Stimulated activated effector memory CD8-positive, alpha-beta T cell treated with anti-CD3 and anti-CD28 coated beads, Interleukin-12 subunit alpha, Interleukin-12 subunit beta, amount 100 ng/mL, for 72 hours (primary cell): ENCODE data around the gene SCAF1.

Experiments
- ATAC-seq: fragments of 150-1000 bp; cut with Tn5 transposase; 2 replicates; pipeline ENCODE4 v1.10.0; 2021
- DNase-seq, 2 donors: peaks; one replicate each; pipeline ENCODE4 v3.0.0; 2021 to 2022; ENCODE audit warnings: low spot score in 2 of 2
- H3K27ac Mint-ChIP-seq: one replicate; pipeline ENCODE4 v1.8.0; 2022; ENCODE audit warnings: mild to moderate bottlenecking, mixed read lengths
- H3K36me3 Mint-ChIP-seq: one replicate; pipeline ENCODE4 v1.8.0; 2022; ENCODE audit warnings: mild to moderate bottlenecking, mixed read lengths
- H3K4me1 Mint-ChIP-seq: one replicate; pipeline ENCODE4 v1.8.0; 2022; ENCODE audit warnings: mixed read lengths
- H3K4me3 Mint-ChIP-seq: one replicate; pipeline ENCODE4 v1.8.0; 2022; ENCODE audit warnings: mild to moderate bottlenecking, mixed read lengths
- H3K9me3 Mint-ChIP-seq: one replicate; pipeline ENCODE4 v1.8.0; 2022; ENCODE audit warnings: mixed read lengths

The SCAF1 gene

DNA sequence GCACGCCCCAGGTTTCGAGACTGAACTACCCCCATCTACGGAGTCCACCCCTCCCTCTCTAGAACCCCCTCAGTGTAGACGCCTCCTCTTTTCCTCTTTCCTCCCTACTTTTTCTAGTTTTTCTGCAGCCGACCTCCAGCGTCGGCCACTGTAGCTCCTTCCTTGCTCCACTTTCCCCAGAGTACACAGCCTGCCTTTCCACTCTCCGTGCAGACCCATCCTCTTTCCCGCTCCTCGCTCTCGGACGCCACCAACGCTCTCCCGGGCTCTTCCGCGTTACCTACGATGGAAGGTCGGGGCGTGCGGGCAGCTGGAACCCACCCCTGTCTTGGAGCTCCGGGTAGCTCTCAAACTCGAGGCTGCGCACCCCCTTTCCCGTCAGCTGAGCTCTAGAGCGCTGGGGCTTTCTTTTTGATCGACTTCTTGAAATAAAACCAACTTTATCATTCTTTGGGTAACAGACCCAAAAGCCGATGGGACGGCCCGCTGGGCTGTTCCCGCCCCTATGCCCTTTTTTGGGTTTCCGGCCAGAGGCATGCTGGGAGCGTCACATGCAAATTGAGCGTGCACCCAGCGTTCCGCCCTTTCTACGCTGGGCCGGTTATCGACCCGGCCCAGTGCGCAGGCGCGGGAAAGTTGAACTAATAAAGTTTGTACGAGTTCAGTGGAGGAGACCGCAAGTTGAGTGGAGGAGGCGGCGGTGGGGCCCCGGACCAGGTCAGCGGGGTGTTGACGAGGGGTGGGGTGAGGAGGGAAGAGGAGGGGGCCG is 23.5 kb downstream of the SCAF1 start, which contains the start of the genes BCL2L12 and IRF3:
TSS of gene BCL2L12 (plus strand) at position 583 of the 769 bp plus-strand sequence. CDS start 760 bp downstream, outside the sequence.
TSS of gene IRF3 (minus strand) at position 507 of the 769 bp plus-strand sequence. CDS start 1,019 bp downstream, outside the sequence.
- H3K4me1 Mint-ChIP-seq = peaks cover 53% of the 10 kb centered on the region
- peak within 1 kb of the TSS; percentile 97 for H3K27ac Mint-ChIP-seq
- peak within 1 kb of the TSS; percentile 99 for H3K4me3 Mint-ChIP-seq
- DNase-seq = peak; percentile 94 to 98
- no peaks in the 10 kb centered on the region for H3K9me3 Mint-ChIP-seq
- peak; percentile 90 for ATAC-seq
- H3K36me3 Mint-ChIP-seq = peaks cover 59% of the 10 kb centered on the region

DNA sequence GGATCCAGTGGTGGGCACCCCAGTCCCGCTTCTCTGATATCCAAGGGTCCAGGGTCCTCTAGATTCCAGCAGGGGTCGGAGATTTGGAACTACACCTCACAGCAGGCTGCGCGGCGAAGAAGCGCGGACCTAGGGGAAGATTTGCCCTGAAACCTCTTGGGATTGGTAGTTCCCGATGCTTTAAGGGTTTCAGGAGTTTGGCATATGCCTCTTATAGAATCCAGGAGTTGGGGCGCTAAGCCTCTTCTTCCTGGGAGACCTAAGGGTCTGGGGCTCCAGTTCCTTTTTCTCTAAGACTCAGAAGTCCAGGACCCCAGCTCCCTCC is 24.1 kb downstream of the SCAF1 start:
- no peaks in the 10 kb centered on the region for H3K9me3 Mint-ChIP-seq
- ATAC-seq (no peak), DNase-seq (no peak)
- H3K4me3 Mint-ChIP-seq = peak overlapping the region; percentile 99
- H3K27ac Mint-ChIP-seq = peak overlapping the region; percentile 97
- H3K4me1 Mint-ChIP-seq = peaks cover 53% of the 10 kb centered on the region
- peaks cover 55% of the 10 kb centered on the region for H3K36me3 Mint-ChIP-seq

DNA sequence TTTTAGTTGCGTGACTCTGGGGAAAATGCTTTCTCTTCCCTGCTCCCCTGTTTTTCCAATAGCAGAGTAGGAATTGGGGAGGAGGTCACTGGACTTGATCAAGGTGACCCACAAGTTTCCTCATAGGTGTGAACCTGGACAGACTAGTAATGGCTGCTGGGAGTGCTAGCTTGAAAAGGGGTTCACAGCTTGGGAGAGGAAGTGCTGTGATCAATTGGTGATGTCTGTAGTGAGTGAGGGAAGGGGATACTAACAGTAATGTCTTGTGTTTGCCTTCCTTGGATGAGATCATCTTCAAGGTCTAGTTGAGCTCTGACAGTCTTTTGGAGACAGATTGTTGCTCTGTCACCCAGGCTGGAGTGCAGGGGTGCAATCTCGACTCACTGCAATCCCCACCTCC is 25.5 kb downstream of the SCAF1 start:
- H3K27ac Mint-ChIP-seq = peak overlapping the region; percentile 97
- ATAC-seq (no peak), DNase-seq (no peak)
- peak overlapping the region; percentile 99 for H3K4me3 Mint-ChIP-seq
- H3K4me1 Mint-ChIP-seq = peaks cover 57% of the 10 kb centered on the region
- no peaks in the 10 kb centered on the region for H3K9me3 Mint-ChIP-seq
- peaks cover 49% of the 10 kb centered on the region for H3K36me3 Mint-ChIP-seq

DNA sequence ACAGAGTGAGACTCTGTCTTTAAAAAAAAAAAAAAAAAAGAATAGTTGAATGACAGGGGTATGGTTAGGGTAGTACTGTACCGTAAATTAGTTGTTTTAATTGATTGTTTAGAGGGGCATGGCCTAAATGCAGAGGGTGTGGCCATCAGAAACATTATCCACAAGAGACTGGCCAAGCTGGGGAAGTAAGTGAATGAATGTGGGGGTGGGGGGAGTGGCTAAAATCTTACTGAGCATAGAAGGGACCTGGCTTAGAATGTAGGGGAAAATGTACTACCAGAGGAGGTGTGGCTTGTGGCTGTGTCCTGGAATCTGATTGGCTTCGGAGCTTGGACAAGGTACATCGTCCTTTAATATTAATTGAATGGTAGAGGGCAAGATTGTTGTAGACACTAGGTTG is 27.5 kb downstream of the SCAF1 start:
- ATAC-seq (no peak), DNase-seq (no peak)
- Mint-ChIP-seq H3K27ac (no peak overlapping the region), H3K36me3 (peaks cover 33% of the 10 kb centered on the region), H3K4me3 (no peak overlapping the region), H3K9me3 (no peaks in the 10 kb centered on the region), H3K4me1 (peaks cover 45% of the 10 kb centered on the region)

DNA sequence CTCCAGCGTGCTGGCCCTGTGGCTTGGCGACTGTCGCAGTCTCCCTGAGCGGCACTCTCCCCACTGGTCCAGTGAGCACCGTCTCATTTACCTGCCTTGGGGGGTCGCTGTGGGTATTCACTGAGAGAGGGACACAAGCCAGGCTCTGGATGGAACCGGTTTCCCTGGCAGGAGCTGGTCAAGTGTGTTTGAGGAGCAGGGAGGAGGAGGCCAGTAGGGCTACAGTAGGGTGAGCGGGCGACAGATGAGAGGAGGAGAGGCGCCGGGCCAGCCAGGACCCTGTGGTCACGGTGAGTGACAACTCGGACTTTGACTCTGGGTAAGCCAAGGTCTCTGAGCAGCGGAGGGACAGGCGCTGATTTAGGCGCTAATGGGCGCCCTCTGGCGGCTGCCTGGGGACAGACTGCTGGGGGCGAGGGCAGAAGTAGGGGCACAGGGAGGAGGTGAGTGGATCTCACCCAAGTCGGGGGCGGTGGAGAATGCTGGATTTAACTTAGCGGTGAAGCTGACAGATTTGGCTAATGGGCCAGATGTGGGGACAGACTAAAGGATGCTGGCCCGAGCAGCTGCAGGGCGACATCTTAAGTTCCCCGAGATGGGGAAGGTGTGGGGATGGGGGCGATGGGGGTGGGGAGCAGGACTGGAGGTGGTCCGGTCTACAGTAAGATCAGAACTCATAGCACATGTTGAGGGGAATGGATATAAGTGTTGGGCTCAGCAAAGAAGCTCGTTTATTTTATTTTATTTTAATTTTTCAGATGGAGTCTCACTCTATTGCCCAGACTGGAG is 30.3 kb downstream of the SCAF1 start:
- H3K27ac Mint-ChIP-seq = peak overlapping the region; percentile 68
- no peaks in the 10 kb centered on the region for H3K9me3 Mint-ChIP-seq
- peak; percentile 76 to 89 for DNase-seq
- ATAC-seq = peak; percentile 25
- peaks cover 28% of the 10 kb centered on the region for H3K4me1 Mint-ChIP-seq
- H3K36me3 Mint-ChIP-seq = peaks cover 33% of the 10 kb centered on the region
- no peak overlapping the region for H3K4me3 Mint-ChIP-seq

DNA sequence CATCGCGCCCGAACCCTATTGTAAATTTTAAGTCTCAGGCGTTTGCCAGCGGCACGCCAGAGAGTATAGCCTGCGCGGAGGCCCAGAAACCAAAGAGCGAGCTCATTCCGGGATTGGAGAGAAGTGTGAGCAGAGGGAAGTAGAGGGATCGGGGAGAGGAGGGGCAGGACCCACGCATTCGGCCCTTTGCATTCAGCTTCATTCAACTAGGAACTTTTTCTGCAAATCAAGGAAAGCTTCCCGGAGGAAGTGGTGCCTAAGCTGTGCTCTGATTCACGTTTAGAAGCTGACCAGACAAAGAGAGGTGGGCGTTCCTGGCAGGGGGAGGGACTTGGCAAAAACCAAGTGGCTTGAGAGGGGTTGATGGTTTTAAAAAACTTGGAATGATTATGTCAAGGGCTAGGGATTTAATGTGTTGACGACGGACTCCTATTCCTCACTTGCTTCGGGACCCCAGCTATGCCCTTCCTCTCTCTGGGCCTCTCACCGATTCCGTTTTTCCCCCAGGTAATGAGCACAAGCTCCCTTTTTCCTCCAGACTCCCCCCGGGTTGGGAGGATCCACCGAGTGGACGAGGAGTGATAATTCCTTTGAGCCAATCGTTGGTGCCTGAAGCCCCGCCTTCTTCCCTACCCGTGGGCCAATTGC is 34.3 kb downstream of the SCAF1 start:
- Mint-ChIP-seq H3K9me3 (no peaks in the 10 kb centered on the region), H3K4me1 (peaks cover 61% of the 10 kb centered on the region), H3K36me3 (peaks cover 57% of the 10 kb centered on the region), H3K27ac (peak overlapping the region; percentile 99), H3K4me3 (peak overlapping the region; percentile 93)
- DNase-seq (no peak), ATAC-seq (peak; percentile 14)

DNA sequence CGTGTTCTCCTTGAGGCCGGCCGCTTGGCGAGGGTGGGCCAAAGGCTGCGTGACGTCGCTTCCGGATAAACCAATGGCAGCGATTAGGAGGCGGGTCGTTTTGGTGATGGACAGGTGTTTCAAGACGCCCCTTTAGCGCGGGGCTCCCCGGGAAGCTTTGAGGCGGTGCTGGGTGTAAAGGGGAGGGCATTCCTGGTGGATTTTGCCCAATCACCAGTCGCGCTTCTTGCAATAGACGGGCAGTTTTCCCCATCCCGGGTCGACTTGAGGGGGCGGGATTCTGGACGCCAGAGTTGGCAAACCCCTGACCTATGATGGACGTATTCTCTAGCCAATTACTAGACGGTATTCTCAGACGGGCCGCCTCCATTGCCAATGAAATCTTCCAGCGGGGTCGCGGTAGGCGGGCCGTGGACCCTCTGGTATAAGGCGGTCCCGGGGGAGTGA is 34.8 kb downstream of the SCAF1 start:
- ATAC-seq (peak; percentile 87), DNase-seq (peak; percentile 92 to 99)
- peak overlapping the region; percentile 99 for H3K27ac Mint-ChIP-seq
- H3K4me3 Mint-ChIP-seq = peak overlapping the region; percentile 93
- H3K9me3 Mint-ChIP-seq = no peaks in the 10 kb centered on the region
- peaks cover 61% of the 10 kb centered on the region for H3K4me1 Mint-ChIP-seq
- H3K36me3 Mint-ChIP-seq = peaks cover 60% of the 10 kb centered on the region

DNA sequence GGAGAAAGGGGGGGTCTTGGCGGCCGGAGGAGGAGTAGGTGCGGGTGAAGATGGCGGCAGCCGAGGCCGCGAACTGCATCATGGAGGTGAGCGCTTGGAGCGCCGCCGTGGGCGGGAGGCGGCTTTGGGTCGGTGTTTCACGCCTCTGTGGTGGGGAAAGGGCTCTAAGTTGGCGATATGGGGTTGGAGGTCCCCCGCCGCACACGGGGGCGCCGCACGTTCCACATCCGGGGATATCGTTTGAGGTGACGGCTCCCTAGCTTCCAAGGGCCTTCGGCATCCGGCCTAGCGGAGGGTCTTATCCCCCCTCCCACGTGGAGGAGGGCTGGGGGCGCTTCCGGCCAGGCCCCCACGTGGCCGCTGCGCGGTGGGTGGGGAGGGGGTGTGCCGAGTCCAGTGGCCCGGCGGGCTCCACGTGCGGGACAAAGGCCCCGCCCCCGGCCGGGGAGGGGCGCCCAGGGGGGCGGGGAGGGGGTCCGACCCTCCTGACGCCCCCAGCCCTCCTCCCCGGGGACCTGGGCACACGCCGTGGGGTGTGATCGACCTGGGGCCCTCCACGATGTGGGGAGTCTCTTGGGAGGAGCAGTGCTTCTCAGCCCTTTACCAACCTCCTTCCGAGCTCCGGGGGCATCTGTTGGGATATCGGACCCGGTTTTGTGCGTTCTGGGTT is 35.4 kb downstream of the SCAF1 start, which contains the start of gene PRMT1:
TSS of gene PRMT1 (plus strand) at position 41 of the 670 bp plus-strand sequence. CDS start at position 51, 10 bp downstream.
- Mint-ChIP-seq H3K36me3 (peaks cover 60% of the 10 kb centered on the region), H3K27ac (peak within 1 kb of the TSS; percentile 99), H3K4me3 (peak within 1 kb of the TSS; percentile 93), H3K9me3 (no peaks in the 10 kb centered on the region), H3K4me1 (peaks cover 61% of the 10 kb centered on the region)
- ATAC-seq = peak; percentile 6
- peak; percentile 41 to 79 for DNase-seq

DNA sequence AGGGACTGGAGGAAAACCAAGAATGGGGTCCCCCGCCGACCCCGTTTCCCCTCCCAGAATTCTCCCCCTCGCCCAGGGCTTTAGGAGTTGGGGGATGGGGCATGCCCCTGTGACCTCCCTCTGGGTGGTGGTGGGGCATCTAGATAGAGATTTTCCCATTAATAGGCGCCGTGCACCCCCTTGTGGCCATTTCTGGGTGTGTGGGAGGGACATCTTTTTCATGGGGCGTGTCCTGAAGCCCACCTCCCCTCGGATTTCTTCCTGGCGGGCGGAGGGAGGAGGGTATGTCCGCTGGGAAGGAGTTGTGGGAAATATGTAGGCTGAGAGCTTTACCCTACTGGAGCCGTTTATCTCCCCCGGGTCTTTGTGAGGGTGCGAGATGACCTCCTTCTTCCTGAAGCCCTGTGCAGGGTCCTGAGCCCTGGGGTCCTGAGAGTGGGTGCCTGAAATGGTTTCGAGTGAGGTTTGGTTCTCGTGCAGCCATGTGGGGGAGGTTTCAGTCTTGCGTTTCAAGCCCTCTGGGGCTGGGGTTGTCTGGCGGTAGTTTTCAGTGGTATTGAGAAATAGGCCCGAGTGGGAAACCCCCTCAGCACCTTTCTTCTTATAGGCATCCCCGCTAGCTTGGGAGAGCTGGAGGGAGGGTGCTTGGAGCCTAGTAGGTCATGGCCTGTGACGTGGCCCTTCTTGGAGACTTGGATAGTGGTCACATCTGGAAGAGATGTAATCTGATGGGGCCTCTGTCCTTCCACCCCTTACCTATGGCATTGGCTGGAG is 36.1 kb downstream of the SCAF1 start:
- ATAC-seq (peak; percentile 20), DNase-seq (peak; percentile 67 to 91)
- no peaks in the 10 kb centered on the region for H3K9me3 Mint-ChIP-seq
- H3K4me3 Mint-ChIP-seq = peak overlapping the region; percentile 93
- peaks cover 61% of the 10 kb centered on the region for H3K4me1 Mint-ChIP-seq
- peak overlapping the region; percentile 99 for H3K27ac Mint-ChIP-seq
- peaks cover 66% of the 10 kb centered on the region for H3K36me3 Mint-ChIP-seq

DNA sequence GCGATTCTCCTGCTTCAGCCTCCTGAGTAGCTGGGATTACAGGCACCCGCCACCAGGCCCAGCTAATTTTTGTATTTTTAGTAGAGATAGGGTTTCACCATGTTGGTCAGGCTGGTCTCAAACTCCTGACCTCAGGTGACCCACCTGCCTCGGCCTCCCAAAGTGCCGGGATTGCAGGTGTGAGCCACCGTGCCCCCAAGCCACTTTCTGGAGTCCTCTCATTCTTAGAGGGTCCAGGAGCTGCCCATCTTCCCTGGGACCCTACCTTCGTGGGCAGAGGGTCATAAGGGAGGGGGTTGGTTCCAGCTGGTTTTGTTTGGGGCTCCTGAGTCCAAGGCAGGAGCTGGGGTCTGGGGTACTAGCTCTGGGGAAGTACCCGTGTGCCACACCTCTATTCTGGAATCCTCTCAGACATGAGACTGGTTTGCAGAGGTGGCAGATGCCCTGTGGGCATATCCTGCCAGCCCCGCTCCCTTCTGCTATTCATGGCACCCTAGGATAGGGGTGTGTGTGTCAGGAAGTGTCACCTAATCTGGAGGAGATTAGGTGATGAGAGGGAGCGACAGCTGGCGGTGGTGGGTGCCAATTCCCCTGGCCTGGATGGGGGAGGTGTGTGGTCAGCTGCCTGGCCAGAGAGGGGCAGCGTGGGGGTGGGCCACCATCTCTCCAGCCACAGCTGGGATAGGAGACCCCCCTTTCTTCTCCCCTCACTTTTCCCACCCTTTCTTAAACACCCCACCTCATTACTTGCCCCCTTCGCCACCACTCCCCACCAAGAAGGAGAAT is 37.2 kb downstream of the SCAF1 start:
- Mint-ChIP-seq H3K36me3 (peaks cover 77% of the 10 kb centered on the region), H3K4me1 (peaks cover 60% of the 10 kb centered on the region), H3K9me3 (no peaks in the 10 kb centered on the region), H3K4me3 (peak overlapping the region; percentile 93), H3K27ac (peak overlapping the region; percentile 99)
- no peak for DNase-seq
- ATAC-seq = no peak

DNA sequence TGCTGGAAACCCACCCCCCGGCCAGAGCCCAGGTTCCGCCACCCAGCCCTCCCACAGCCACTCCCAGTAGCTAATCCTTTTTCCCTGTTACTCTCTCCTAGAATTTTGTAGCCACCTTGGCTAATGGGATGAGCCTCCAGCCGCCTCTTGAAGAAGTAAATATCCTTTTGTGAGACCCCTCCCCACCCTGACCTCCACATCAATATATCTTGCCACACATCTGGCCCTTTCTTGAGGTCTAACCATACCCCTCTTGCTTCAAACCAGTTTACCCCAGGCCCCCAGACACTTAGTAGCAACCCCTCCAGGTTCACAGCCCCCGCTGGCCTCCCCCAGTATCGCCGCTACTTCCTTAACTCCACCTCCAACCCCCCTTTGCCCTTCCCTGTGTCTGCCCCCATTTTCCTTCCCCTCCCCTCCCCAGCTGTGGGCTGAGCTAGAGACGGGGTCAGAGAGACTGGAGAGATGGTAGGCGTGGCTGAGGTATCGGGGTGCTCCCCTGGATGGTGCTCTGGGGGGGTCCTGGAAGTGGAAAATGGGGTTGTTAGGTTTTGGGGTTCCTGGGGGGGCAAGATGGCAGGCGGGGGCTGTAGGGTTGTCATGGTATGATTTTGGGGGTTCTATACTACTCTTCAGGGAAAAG is 37.9 kb downstream of the SCAF1 start:
- H3K9me3 Mint-ChIP-seq = no peaks in the 10 kb centered on the region
- peaks cover 63% of the 10 kb centered on the region for H3K4me1 Mint-ChIP-seq
- H3K4me3 Mint-ChIP-seq = peak overlapping the region; percentile 93
- no peak for DNase-seq
- ATAC-seq = no peak
- H3K36me3 Mint-ChIP-seq = peaks cover 84% of the 10 kb centered on the region
- peak overlapping the region; percentile 84 for H3K27ac Mint-ChIP-seq

DNA sequence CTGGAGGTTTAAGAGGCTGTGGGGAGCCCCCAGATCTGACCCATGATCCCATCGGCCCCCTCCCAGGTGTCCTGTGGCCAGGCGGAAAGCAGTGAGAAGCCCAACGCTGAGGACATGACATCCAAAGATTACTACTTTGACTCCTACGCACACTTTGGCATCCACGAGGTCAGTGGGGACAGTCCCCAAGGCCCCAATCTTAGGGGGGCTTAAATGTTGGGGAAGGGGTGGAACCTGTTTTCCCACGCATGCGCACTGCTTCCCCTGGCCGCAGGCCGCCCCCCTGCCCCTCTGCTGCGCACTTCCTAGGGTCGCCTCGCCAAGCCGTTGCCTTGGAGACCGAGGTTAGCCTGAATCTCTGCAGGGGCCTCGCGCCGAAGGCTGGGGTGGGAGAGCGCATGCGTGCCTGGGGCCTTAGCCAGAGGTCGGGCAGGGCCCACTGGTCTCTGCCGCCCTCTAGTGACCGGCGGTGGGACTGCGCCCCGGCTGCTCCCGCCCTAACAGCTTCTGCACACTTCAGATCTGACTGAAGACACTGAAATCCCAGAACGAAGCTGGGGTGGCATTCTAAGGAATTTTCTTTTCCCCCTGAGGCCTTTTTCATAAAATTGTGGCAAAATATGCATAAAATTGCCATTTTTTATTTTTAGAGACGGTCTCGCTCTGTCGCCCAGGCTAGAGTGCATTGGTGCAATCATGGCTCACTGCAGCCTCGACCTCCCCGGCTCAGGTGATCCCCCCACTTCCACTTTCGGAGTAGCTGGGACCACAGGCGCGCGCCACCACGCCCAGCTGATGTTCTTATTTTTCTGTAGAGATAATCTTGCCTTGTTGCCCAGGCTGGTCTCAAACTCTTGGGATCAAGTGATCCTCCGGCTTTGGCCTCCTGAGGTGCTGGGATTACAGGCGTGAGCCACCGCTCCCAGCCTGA is 38.7 kb downstream of the SCAF1 start:
- Mint-ChIP-seq H3K4me3 (peak overlapping the region; percentile 93), H3K4me1 (peaks cover 66% of the 10 kb centered on the region), H3K27ac (peak overlapping the region; percentile 84), H3K9me3 (no peaks in the 10 kb centered on the region), H3K36me3 (peaks cover 92% of the 10 kb centered on the region)
- DNase-seq = peak; percentile 99
- ATAC-seq = peak; percentile 17
